Upper lobe of left lung (tissue), 6 donors: Measurements from ENCODE around the gene TMEM198. TPM values are rescaled to one million over a fixed set of nuclear protein-coding genes. Genes with fewer than 3 reads are reported as not detected.

Experiments used
- ATAC-seq, 2 donors: fragments of 200-7000 bp; cut with Tn5 transposase; one replicate each; pipeline ENCODE4 v1.9.1; 2022; ENCODE audit warnings: mild to moderate bottlenecking in 2 of 2, moderate library complexity in 2 of 2; ENCODE audit not compliant: low FRiP score in 2 of 2
- DNase-seq, 2 donors: peaks; one replicate each; pipeline ENCODE4 v3.0.0-alpha.2; 2019 to 2020
- H3K27ac ChIP-seq, 4 donors: fragments of 200-600 bp; sonication (generic); one replicate each; pipeline ENCODE4 v1.5.1; 2016 to 2019
- H3K27me3 ChIP-seq, 4 donors: fragments of 200-600 bp; sonication (generic); one replicate each; pipeline ENCODE4 v1.5.1; 2017 to 2019
- H3K36me3 ChIP-seq, 4 donors: fragments of 200-600 bp; sonication (generic); one replicate each; pipeline ENCODE4 v1.5.1; 2016 to 2019
- H3K4me1 ChIP-seq, 4 donors: fragments of 200-600 bp; sonication (generic); one replicate each; pipeline ENCODE4 v1.5.1; 2018 to 2019
- H3K4me3 ChIP-seq, 4 donors: fragments of 200-600 bp; sonication (generic); one replicate each; pipeline ENCODE4 v1.5.1; 2017 to 2019; ENCODE audit warnings: mild to moderate bottlenecking in 2 of 4, moderate library complexity in 1 of 4
- H3K9me3 ChIP-seq, 4 donors: fragments of 200-600 bp; sonication (generic); one replicate each; pipeline ENCODE4 v1.5.1; 2018 to 2019
- EP300 ChIP-seq, 4 donors: sonication (generic); formaldehyde crosslinking; IDR thresholded peaks; one replicate each; pipeline ENCODE4 v1.5.1; 2017; ENCODE audit warnings: antibody characterized with exemption in 4 of 4, control low read depth in 2 of 4
- POLR2A ChIP-seq, 4 donors: fragments of 450-650 bp; IDR thresholded peaks; one replicate each; pipeline ENCODE4 v1.5.1; 2016 to 2017; ENCODE audit warnings: antibody characterized with exemption in 4 of 4, mild to moderate bottlenecking in 2 of 4
- POLR2AphosphoS5 ChIP-seq, 2 donors: sonication (generic); formaldehyde crosslinking; IDR thresholded peaks; one replicate each; pipeline ENCODE4 v1.5.1; 2017; ENCODE audit warnings: antibody characterized with exemption in 2 of 2
- WGBS, 2 donors: methylation state at CpG; one replicate each; pipeline ENCODE4 v1.1.5; 2017 to 2018; 5-methylcytosine and 5-hydroxymethylcytosine counted together
- total RNA-seq, 6 donors: library from RNA; depleted of rRNA in 4 of 6; stranded (reverse); fragments of >200 nt in 4 of 6; gene quantifications; one replicate each; pipeline versions ENCODE4 v1.1.0 to v1.2.1, GENCODE V29; 2016 to 2021
- TF ChIP-seq, protein P1 (sequence below), 6 experiments: fragments of 450-650 bp in 4 of 6; fragments of 200-600 bp in 2 of 6; sonication (generic) in 2 of 6; IDR thresholded peaks; one replicate each; pipeline ENCODE4 v1.5.1; 2016 to 2019; ENCODE audit warnings: antibody characterized with exemption in 6 of 6
- donor health status: DM: no; HTN: no; CAD: no; lungs with moderate emphysema.
- donor health status: DM: no; HTN: yes; CAD: no; lungs with severe emphysema.

Gene TMEM198
- total RNA-seq, 6 donors from 2014 or later: 1.9 to 12.6 (median 4.2) TPM

- no peaks in the 10 kb centered on the region for H3K36me3 ChIP-seq
- peaks cover 7 to 10% (median 8%) of the 10 kb centered on the region in 4 donors for H3K4me1 ChIP-seq
- WGBS, 2 donors: 62 to 66% methylated on average over 13 to 17 of the region's 17 CpGs
- no peaks in the 10 kb centered on the region for H3K9me3 ChIP-seq
- no peak for TF ChIP-seq POLR2AphosphoS5 (IDR thresholded peaks at IDR 0.05)
- TF ChIP-seq, protein P1, sequence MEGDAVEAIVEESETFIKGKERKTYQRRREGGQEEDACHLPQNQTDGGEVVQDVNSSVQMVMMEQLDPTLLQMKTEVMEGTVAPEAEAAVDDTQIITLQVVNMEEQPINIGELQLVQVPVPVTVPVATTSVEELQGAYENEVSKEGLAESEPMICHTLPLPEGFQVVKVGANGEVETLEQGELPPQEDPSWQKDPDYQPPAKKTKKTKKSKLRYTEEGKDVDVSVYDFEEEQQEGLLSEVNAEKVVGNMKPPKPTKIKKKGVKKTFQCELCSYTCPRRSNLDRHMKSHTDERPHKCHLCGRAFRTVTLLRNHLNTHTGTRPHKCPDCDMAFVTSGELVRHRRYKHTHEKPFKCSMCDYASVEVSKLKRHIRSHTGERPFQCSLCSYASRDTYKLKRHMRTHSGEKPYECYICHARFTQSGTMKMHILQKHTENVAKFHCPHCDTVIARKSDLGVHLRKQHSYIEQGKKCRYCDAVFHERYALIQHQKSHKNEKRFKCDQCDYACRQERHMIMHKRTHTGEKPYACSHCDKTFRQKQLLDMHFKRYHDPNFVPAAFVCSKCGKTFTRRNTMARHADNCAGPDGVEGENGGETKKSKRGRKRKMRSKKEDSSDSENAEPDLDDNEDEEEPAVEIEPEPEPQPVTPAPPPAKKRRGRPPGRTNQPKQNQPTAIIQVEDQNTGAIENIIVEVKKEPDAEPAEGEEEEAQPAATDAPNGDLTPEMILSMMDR (IDR thresholded peaks at IDR 0.05): no peak
- no peak for TF ChIP-seq POLR2A (IDR thresholded peaks at IDR 0.05)
- TF ChIP-seq EP300 (IDR thresholded peaks at IDR 0.05): no peak
- DNase-seq (no peak), ATAC-seq (no peak)
- no peak overlapping the region for H3K27ac ChIP-seq
- H3K27me3 ChIP-seq: peaks cover 0 to 39% (median 17%) of the 10 kb centered on the region in 4 donors
- H3K4me3 ChIP-seq: no peak overlapping the region
Measured at GRCh38 chr2:219515874-219516629, 27.8 kb upstream of the TMEM198 start.

GRCh38 chr2:219516888-219517287 lies 26.9 kb upstream of the TMEM198 start:
- no peak overlapping the region for H3K4me3 ChIP-seq
- no peaks in the 10 kb centered on the region for H3K9me3 ChIP-seq
- ATAC-seq (no peak), DNase-seq (no peak)
- H3K27ac ChIP-seq: no peak overlapping the region
- H3K27me3 ChIP-seq: peaks cover 0 to 36% (median 17%) of the 10 kb centered on the region in 4 donors
- no peaks in the 10 kb centered on the region for H3K36me3 ChIP-seq
- H3K4me1 ChIP-seq: peaks cover 7 to 10% (median 8%) of the 10 kb centered on the region in 4 donors
- TF ChIP-seq POLR2AphosphoS5 (IDR thresholded peaks at IDR 0.05): no peak
- TF ChIP-seq POLR2A (IDR thresholded peaks at IDR 0.05): no peak
- TF ChIP-seq EP300 (IDR thresholded peaks at IDR 0.05): no peak
- TF ChIP-seq, protein P1 (IDR thresholded peaks at IDR 0.05): no peak
- 36 to 52% methylated on average over 7 of the region's 7 CpGs for WGBS, 2 donors

DNA sequence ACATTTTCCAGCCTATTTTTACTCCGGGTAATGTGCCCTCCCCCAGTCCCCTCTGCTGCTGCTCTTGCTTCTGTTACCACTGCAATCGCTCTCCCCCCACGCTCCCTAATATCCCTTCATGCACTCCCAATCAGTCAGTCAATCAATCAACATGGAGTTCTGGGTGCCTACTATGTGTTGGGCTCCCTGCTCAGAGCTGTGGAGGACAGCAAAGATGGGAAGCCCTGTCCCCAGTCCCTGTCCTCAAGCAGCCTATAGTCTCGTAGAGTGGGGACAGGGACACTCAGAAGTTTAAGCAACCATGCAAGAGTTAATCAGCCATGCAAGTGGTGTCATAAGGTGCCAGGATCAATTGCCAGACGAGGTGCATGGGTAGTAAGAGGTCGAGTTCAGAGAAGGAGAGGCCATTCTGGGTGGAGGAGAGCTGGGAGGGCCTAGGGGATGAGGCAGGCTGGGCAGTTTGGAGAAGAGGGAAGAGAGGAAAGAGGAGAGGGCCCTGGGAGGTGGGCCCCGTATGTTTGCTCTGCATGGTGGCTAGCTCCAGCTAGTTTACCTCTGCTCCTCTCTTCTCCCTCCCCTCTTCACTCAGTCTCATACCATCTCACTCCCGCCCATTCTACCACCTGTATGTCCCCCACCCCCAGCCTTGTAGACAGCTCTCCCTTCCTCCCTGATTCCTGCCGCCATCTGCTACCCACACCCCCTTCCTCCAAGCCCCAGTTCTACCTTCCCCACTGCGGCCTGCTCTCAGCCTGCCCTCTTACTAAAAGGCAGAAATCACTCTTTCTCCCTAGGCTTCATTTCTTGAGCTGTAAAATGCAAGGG lies 25.7 kb upstream of the TMEM198 start:
- ATAC-seq: no peak
- TF ChIP-seq, protein P1 (IDR thresholded peaks at IDR 0.05): no peak
- no peak for TF ChIP-seq POLR2AphosphoS5 (IDR thresholded peaks at IDR 0.05)
- TF ChIP-seq EP300 (IDR thresholded peaks at IDR 0.05): no peak
- no peak for TF ChIP-seq POLR2A (IDR thresholded peaks at IDR 0.05)
- no peak for DNase-seq
- peaks cover 17 to 22% (median 19%) of the 10 kb centered on the region in 4 donors for H3K4me1 ChIP-seq
- H3K27me3 ChIP-seq: peaks cover 1 to 39% (median 21%) of the 10 kb centered on the region in 4 donors
- 63% methylated on average over 10 of the region's 10 CpGs for WGBS, 2 donors
- H3K27ac ChIP-seq: no peak overlapping the region
- H3K4me3 ChIP-seq: no peak overlapping the region
- H3K9me3 ChIP-seq: no peaks in the 10 kb centered on the region
- H3K36me3 ChIP-seq: no peaks in the 10 kb centered on the region

- DNase-seq (no peak), ATAC-seq (no peak)
- no peak overlapping the region for H3K4me3 ChIP-seq
- H3K9me3 ChIP-seq: no peaks in the 10 kb centered on the region
- no peak overlapping the region for H3K27ac ChIP-seq
- H3K4me1 ChIP-seq: peaks cover 12 to 16% (median 12%) of the 10 kb centered on the region in 4 donors
- TF ChIP-seq, protein P1 (IDR thresholded peaks at IDR 0.05): no peak
- TF ChIP-seq POLR2A (IDR thresholded peaks at IDR 0.05) (no peak), EP300 (IDR thresholded peaks at IDR 0.05) (no peak), POLR2AphosphoS5 (IDR thresholded peaks at IDR 0.05) (no peak)
- 72 to 88% methylated on average over 9 of the region's 9 CpGs for WGBS, 2 donors
- peaks cover 1 to 40% (median 22%) of the 10 kb centered on the region in 4 donors for H3K27me3 ChIP-seq
- no peaks in the 10 kb centered on the region for H3K36me3 ChIP-seq
Measured at GRCh38 chr2:219519526-219519916, 24.3 kb upstream of the TMEM198 start.
